HG03432 (cell line): ENCODE measurements around the gene ZMPSTE24.
"Not testable (repeated sequence)": the region's sequence is repeated elsewhere in the genome, so short reads cannot be mapped to it uniquely, and the experiment has no call there.

Experiments
- ATAC-seq: cut with Tn5 transposase; IDR thresholded peaks from one replicate; pipeline ENCODE4 v1.9.1; 2021; ENCODE audit warnings: mild to moderate bottlenecking, moderate library complexity; ENCODE audit not compliant: unreplicated experiment

ZMPSTE24 gene

GRCh38 chr1:40257688-40258444 lies at the start of gene ZMPSTE24:
ZMPSTE24 (plus strand) TSS chr1:40258236; CDS start chr1:40258272, 36 bp downstream.
- ATAC-seq = peak; percentile 90

GRCh38 chr1:40210511-40211204 lies 47.4 kb upstream of the ZMPSTE24 start:
- ATAC-seq = no peak

- no peak for ATAC-seq
These were observed 39.7 kb upstream of the ZMPSTE24 start for GRCh38 chr1:40218333-40218732.

- ATAC-seq = not testable (repeated sequence)
These were observed 36.5 kb upstream of the ZMPSTE24 start for GRCh38 chr1:40221471-40221905.

GRCh38 chr1:40221977-40222772 lies 35.9 kb upstream of the ZMPSTE24 start:
- ATAC-seq = no peak

- ATAC-seq = no peak
These were observed 34.0 kb upstream of the ZMPSTE24 start for GRCh38 chr1:40224040-40224439.

- ATAC-seq = no peak
These were observed 31.8 kb upstream of the ZMPSTE24 start for GRCh38 chr1:40226192-40226591.

- ATAC-seq = peak; percentile 90
These were observed 25.6 kb upstream of the ZMPSTE24 start for GRCh38 chr1:40232444-40232843.

GRCh38 chr1:40239626-40240025 lies 18.4 kb upstream of the ZMPSTE24 start:
- ATAC-seq = no peak

- ATAC-seq = no peak
These were observed 17.6 kb upstream of the ZMPSTE24 start for GRCh38 chr1:40240390-40240789.

GRCh38 chr1:40241362-40241761 lies 16.7 kb upstream of the ZMPSTE24 start:
- ATAC-seq = peak; percentile 12

GRCh38 chr1:40243351-40243750 lies 14.7 kb upstream of the ZMPSTE24 start:
- no peak for ATAC-seq

- no peak for ATAC-seq
These were observed 13.8 kb upstream of the ZMPSTE24 start for GRCh38 chr1:40244138-40244744.

GRCh38 chr1:40245686-40246085 lies 12.3 kb upstream of the ZMPSTE24 start:
- no peak for ATAC-seq

GRCh38 chr1:40247655-40248054 lies 10.4 kb upstream of the ZMPSTE24 start, which contains the start of gene TMCO2:
TMCO2 (plus strand) TSS chr1:40247937; CDS start chr1:40247994, 57 bp downstream.
- ATAC-seq = no peak

GRCh38 chr1:40248412-40248811 lies 9.6 kb upstream of the ZMPSTE24 start:
- ATAC-seq = no peak

GRCh38 chr1:40251456-40251855 lies 6.6 kb upstream of the ZMPSTE24 start:
- no peak for ATAC-seq

- ATAC-seq = no peak
These were observed 5.4 kb upstream of the ZMPSTE24 start for GRCh38 chr1:40252601-40253000.

- no peak for ATAC-seq
These were observed 2.8 kb upstream of the ZMPSTE24 start for GRCh38 chr1:40255231-40255630.

GRCh38 chr1:40256401-40257084 lies 1.5 kb upstream of the ZMPSTE24 start:
- ATAC-seq = no peak
